Gastroesophageal sphincter (tissue), 4 donors: ENCODE data around the gene C2CD4D. TPM values are rescaled to one million over a fixed set of nuclear protein-coding genes. Genes with fewer than 3 reads are reported as not detected.

Source experiments
- ATAC-seq: fragments of 150-250 bp; one replicate; pipeline ENCODE4 v1.9.1; 2016; ENCODE audit warnings: mild to moderate bottlenecking, moderate library complexity
- H3K27ac ChIP-seq, 4 donors: fragments of 200-600 bp; sonication (generic) in 3 of 4; 1 replicate in 3 of 4; 2 replicates in 1 of 4; pipeline ENCODE4 v1.5.1; 2016 to 2019
- H3K27me3 ChIP-seq: fragments of 200-600 bp; sonication (generic); one replicate; pipeline ENCODE4 v1.5.1; 2019
- H3K36me3 ChIP-seq, 2 donors: fragments of 200-600 bp; sonication (generic); one replicate each; pipeline ENCODE4 v1.5.1; 2019; ENCODE audit warnings: control low read depth in 1 of 2
- H3K4me1 ChIP-seq, 3 donors: fragments of 200-600 bp; sonication (generic); 1 replicate in 2 of 3; 2 replicates in 1 of 3; pipeline ENCODE4 v1.5.1; 2016 to 2019; ENCODE audit warnings: control low read depth in 2 of 3
- H3K4me3 ChIP-seq, 2 donors: fragments of 200-600 bp; sonication (generic); one replicate each; pipeline ENCODE4 v1.5.1; 2019; ENCODE audit warnings: mild to moderate bottlenecking in 1 of 2, moderate library complexity in 1 of 2
- H3K9me3 ChIP-seq, 3 donors: fragments of 200-600 bp; sonication (generic); one replicate each; pipeline ENCODE4 v1.5.1; 2017 to 2019; ENCODE audit warnings: control low read depth in 2 of 3
- EP300 ChIP-seq: sonication (generic); formaldehyde crosslinking; IDR thresholded peaks from one replicate; pipeline ENCODE4 v1.6.1; 2017; ENCODE audit warnings: antibody characterized with exemption, mild to moderate bottlenecking
- POLR2A ChIP-seq, 2 donors: fragments of 450-650 bp; IDR thresholded peaks; one replicate each; pipeline ENCODE4 v1.6.1; 2017; ENCODE audit warnings: antibody characterized with exemption in 2 of 2, mild to moderate bottlenecking in 2 of 2, moderate library complexity in 1 of 2
- POLR2AphosphoS5 ChIP-seq: sonication (generic); formaldehyde crosslinking; IDR thresholded peaks from one replicate; pipeline ENCODE4 v1.6.1; 2017; ENCODE audit warnings: antibody characterized with exemption
- WGBS, 2 donors: methylation state at CpG; one replicate each; pipeline ENCODE4 v1.1.5; 2018; ENCODE audit warnings: low coverage in 1 of 2; 5-methylcytosine and 5-hydroxymethylcytosine counted together
- total RNA-seq, 4 donors: library from RNA; depleted of rRNA; stranded (reverse); fragments of >200 nt; gene quantifications; one replicate each; pipeline ENCODE4 v1.1.0, GENCODE V29; 2016
- TF ChIP-seq, protein P1 (sequence below), 4 experiments: fragments of 200-600 bp in 2 of 4; fragments of 450-650 bp in 2 of 4; sonication (generic) in 1 of 4; IDR thresholded peaks; one replicate each; pipeline ENCODE4 v1.5.1; 2017 to 2019; ENCODE audit warnings: antibody characterized with exemption in 4 of 4, mild to moderate bottlenecking in 2 of 4, moderate library complexity in 2 of 4

C2CD4D gene
- total RNA-seq, 4 donors from 2014 or later = not detected

DNA sequence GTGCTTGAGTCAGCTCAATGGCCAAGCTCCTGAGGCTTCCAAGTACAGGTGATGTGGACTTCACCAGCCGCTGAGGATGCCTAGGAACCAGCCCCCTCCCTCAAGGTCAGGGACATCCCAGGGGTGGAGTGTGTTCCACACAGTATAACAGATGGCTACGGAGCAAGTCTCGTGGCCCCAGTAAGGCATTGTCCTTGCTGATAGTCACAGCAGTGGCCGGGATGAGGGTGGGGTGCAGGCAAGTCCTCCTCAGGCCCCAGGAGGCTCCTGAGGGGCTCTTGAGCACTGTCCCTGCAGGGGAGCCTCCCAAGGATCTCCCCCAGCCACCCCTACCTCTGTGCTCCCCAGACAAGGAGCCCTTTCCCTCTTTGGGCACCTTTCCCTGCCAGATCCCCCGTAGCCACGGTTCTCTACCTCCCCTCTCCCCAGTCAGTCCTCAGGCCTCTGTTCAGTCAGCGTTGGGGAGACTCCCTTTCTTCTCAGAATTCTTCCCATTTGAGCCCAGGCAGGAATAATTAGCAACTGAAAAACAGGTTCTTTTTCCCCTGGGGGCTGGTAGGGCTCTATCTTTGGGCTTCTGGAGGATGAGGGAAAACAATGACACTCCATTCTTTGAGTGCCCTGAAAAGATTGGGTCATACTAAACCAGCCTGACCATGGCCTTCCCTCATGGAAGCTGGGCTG is 21.0 kb upstream of the C2CD4D start:
- no peak overlapping the region for H3K4me3 ChIP-seq
- H3K4me1 ChIP-seq = no peaks in the 10 kb centered on the region
- no peaks in the 10 kb centered on the region for H3K36me3 ChIP-seq
- no peak for ATAC-seq
- H3K27me3 ChIP-seq = peaks cover 13% of the 10 kb centered on the region
- 81% methylated on average over 6 of the region's 7 CpGs; no CpG with 5 or more reads in 1 of the 2 donors for WGBS, 2 donors
- TF ChIP-seq POLR2AphosphoS5 = no peak
- no peak for TF ChIP-seq EP300
- no peak for TF ChIP-seq POLR2A (IDR thresholded peaks at IDR 0.05)
- TF ChIP-seq, protein P1, sequence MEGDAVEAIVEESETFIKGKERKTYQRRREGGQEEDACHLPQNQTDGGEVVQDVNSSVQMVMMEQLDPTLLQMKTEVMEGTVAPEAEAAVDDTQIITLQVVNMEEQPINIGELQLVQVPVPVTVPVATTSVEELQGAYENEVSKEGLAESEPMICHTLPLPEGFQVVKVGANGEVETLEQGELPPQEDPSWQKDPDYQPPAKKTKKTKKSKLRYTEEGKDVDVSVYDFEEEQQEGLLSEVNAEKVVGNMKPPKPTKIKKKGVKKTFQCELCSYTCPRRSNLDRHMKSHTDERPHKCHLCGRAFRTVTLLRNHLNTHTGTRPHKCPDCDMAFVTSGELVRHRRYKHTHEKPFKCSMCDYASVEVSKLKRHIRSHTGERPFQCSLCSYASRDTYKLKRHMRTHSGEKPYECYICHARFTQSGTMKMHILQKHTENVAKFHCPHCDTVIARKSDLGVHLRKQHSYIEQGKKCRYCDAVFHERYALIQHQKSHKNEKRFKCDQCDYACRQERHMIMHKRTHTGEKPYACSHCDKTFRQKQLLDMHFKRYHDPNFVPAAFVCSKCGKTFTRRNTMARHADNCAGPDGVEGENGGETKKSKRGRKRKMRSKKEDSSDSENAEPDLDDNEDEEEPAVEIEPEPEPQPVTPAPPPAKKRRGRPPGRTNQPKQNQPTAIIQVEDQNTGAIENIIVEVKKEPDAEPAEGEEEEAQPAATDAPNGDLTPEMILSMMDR (IDR thresholded peaks at IDR 0.05) = no peak
- H3K9me3 ChIP-seq = no peaks in the 10 kb centered on the region
- no peak overlapping the region for H3K27ac ChIP-seq

DNA sequence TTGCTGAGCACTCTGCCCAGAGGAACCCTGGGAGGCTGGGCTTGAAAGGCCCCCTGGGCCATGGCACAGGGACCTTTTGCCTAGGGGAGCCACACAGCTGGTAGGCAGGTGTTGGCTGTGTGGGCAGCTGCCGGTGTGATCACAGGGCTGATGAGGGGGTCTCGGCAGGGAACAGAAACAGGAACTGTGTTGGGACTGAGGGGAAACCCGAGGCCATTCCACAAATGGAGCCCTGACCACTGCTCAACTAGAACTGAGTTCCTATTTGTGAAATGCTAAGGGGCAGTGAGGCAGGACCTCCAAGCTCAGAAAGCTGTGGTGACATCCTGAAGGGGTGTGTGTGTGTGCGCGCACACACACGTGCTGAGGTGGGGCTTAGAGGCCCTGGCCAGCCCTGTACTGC is 20.3 kb upstream of the C2CD4D start:
- Histone ChIP-seq H3K4me1 (no peaks in the 10 kb centered on the region), H3K27me3 (peaks cover 6% of the 10 kb centered on the region), H3K27ac (no peak overlapping the region), H3K36me3 (no peaks in the 10 kb centered on the region), H3K9me3 (no peaks in the 10 kb centered on the region), H3K4me3 (no peak overlapping the region)
- ATAC-seq = no peak
- 60 to 83% methylated on average over 1 to 6 of the region's 6 CpGs for WGBS, 2 donors
- TF ChIP-seq POLR2AphosphoS5 = no peak
- TF ChIP-seq EP300 = no peak
- no peak for TF ChIP-seq POLR2A (IDR thresholded peaks at IDR 0.05)
- TF ChIP-seq, protein P1 (IDR thresholded peaks at IDR 0.05) = no peak

DNA sequence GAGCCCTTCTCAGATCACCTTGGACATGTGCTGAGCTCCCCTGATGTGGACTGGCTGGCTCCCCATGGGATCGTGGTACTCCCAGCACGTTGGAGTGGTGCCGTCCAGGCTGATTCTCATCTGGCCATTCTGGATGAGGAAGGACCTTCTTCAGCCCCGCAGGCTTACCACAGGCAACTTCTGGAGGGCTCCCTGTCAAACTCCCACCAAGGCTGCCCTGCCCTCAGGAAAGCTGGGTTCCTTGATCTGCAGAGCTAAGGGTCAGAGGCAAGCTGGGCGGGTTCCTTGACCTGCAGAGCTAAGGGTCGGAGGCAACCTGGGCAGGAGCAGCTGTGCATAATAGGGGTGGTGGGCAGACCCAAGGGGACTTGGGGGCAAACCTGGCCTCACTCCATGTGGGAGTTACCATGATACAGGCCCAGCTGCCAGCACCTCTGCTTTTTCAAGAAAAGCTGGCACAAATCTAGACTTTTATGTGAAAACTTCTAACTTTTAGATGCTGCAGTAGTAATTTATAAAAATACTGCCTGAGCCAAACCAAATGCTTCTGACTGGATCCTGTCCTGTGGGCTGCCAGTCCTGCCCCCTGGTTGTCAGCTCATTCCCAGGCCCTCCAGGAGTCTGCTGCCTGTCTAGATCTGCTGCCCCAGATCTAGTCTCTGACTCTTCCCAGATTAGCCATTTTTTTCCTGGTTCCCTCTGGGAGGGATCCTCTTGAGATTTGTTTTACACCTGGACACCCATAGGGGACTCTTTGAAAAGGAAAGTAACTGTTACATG is 19.5 kb upstream of the C2CD4D start:
- no peak for ATAC-seq
- WGBS, 2 donors = 62% methylated on average over 2 of the region's 6 CpGs; no CpG with 5 or more reads in 1 of the 2 donors

DNA sequence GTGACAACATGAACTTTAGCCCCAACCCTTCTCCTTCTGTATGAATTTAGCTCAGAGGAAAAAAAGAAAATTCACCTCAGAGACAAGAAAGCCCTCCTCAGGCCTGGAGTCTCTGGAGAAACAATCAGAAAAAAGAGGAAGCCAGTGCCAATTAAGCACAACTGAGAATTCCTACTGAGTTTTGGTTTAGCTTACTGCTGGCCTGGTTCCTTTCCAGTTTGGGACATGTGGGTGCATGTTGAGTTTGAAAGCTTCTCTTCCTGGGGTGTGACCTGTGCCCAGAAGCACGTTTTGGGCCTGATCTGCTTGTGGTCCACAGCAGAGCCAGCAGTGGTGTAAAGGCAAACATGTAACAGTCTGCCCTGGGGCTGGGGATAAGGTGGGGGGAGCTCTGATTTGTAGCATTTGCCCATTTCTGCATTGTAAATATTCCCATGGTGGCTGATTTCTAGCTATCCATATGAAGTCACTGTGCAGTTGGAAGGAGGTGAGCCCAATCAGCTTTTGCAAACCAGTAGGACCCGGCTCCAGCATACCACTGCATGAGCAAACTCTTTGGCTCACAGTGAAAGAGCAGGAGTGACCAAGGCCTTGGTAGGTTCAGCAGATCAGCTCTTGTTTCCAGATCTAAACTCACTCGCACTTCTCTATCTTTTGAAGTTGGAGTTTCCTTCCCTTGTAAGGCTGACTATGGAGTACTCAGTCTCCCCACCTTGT is 18.6 kb upstream of the C2CD4D start:
- no peak for TF ChIP-seq POLR2AphosphoS5
- TF ChIP-seq, protein P1 (IDR thresholded peaks at IDR 0.05) = no peak
- TF ChIP-seq POLR2A (IDR thresholded peaks at IDR 0.05) = no peak
- TF ChIP-seq EP300 = no peak
- no peaks in the 10 kb centered on the region for H3K9me3 ChIP-seq
- H3K36me3 ChIP-seq = no peaks in the 10 kb centered on the region
- no peak for ATAC-seq
- H3K27ac ChIP-seq = no peak overlapping the region
- H3K27me3 ChIP-seq = peaks cover 9% of the 10 kb centered on the region
- H3K4me3 ChIP-seq = no peak overlapping the region
- 74 to 93% methylated on average over 2 to 3 of the region's 3 CpGs for WGBS, 2 donors
- no peaks in the 10 kb centered on the region for H3K4me1 ChIP-seq

More for the DNA sequence above, 19.5 kb upstream of the C2CD4D start:
- H3K27ac ChIP-seq = no peak overlapping the region
- H3K9me3 ChIP-seq = no peaks in the 10 kb centered on the region
- H3K4me3 ChIP-seq = no peak overlapping the region
- H3K27me3 ChIP-seq = no peaks in the 10 kb centered on the region
- H3K36me3 ChIP-seq = no peaks in the 10 kb centered on the region
- no peak for TF ChIP-seq EP300
- TF ChIP-seq POLR2A (IDR thresholded peaks at IDR 0.05) = no peak
- TF ChIP-seq, protein P1 (IDR thresholded peaks at IDR 0.05) = no peak
- no peak for TF ChIP-seq POLR2AphosphoS5
- no peaks in the 10 kb centered on the region for H3K4me1 ChIP-seq
